Measurements from ENCODE around the gene FADS6.
A peak's percentile ranks its signal among the peaks of the same experiment; 100 is the strongest.

FADS6 gene

DNA sequence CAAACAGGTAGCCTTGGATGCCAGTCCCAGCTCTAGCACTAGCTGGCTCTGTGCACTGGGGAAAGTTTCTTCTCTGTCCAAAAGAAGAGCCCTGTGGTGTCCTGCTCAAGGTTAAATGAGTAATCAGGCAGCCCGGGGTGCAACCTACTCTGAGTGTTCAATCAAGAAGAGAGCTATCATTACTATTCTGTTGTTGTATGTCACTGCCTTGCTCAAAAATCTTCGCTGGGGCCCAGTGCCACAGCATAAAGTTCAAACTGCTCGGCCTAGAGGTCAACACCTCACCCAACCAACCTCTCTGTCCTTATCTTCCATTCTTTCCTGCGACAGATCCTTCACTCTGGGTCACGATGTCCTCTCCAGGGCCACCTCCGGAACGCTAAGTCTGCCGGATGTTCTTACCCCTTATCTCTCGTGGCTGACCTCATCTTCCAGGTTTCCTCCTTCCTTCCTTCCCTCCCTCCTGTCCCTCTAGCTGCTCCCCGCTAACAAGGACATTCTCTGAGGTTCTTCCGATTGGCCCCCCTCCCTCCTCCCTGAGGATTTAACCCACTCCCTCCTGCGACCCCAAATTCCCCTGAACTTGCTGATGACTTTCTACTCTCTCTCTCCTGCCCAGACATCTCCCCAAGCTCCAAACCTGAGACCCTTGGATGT, 25.1 kb downstream of the FADS6 start:
- no peak overlapping the region for H3K4me3 ChIP-seq (ENCODE audit: control insufficient read depth, low read depth, low read length)
- DNase-seq (ENCODE audit: low read depth): no peak
- TF ChIP-seq, protein P1, sequence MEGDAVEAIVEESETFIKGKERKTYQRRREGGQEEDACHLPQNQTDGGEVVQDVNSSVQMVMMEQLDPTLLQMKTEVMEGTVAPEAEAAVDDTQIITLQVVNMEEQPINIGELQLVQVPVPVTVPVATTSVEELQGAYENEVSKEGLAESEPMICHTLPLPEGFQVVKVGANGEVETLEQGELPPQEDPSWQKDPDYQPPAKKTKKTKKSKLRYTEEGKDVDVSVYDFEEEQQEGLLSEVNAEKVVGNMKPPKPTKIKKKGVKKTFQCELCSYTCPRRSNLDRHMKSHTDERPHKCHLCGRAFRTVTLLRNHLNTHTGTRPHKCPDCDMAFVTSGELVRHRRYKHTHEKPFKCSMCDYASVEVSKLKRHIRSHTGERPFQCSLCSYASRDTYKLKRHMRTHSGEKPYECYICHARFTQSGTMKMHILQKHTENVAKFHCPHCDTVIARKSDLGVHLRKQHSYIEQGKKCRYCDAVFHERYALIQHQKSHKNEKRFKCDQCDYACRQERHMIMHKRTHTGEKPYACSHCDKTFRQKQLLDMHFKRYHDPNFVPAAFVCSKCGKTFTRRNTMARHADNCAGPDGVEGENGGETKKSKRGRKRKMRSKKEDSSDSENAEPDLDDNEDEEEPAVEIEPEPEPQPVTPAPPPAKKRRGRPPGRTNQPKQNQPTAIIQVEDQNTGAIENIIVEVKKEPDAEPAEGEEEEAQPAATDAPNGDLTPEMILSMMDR (IDR thresholded peaks at IDR 0.05; ENCODE audit: control insufficient read depth, insufficient read depth, low read depth, low read length, missing control alignments): no peak

GRCh38 chr17:74866198-74866835, 27.1 kb downstream of the FADS6 start:
- TF ChIP-seq, protein P1 (IDR thresholded peaks at IDR 0.05; ENCODE audit: control insufficient read depth, insufficient read depth, low read depth, low read length, missing control alignments): no peak
- DNase-seq (ENCODE audit: low read depth): no peak
- no peak overlapping the region for H3K4me3 ChIP-seq (ENCODE audit: control insufficient read depth, low read depth, low read length)

GRCh38 chr17:74865504-74866197, 27.8 kb downstream of the FADS6 start:
- DNase-seq (ENCODE audit: low read depth): no peak
- H3K4me3 ChIP-seq (ENCODE audit: control insufficient read depth, low read depth, low read length): no peak overlapping the region
- TF ChIP-seq, protein P1 (IDR thresholded peaks at IDR 0.05; ENCODE audit: control insufficient read depth, insufficient read depth, low read depth, low read length, missing control alignments): no peak

GRCh38 chr17:74864866-74865395, 28.5 kb downstream of the FADS6 start:
- TF ChIP-seq, protein P1 (IDR thresholded peaks at IDR 0.05; ENCODE audit: control insufficient read depth, insufficient read depth, low read depth, low read length, missing control alignments): peak; percentile 97
- no peak for DNase-seq (ENCODE audit: low read depth)
- H3K4me3 ChIP-seq (ENCODE audit: control insufficient read depth, low read depth, low read length): no peak overlapping the region

GRCh38 chr17:74864297-74864865, 29.1 kb downstream of the FADS6 start:
- H3K4me3 ChIP-seq (ENCODE audit: control insufficient read depth, low read depth, low read length): no peak overlapping the region
- no peak for DNase-seq (ENCODE audit: low read depth)
- TF ChIP-seq, protein P1 (IDR thresholded peaks at IDR 0.05; ENCODE audit: control insufficient read depth, insufficient read depth, low read depth, low read length, missing control alignments): no peak

Data from AG09309 (cell line).